ENCODE results near the gene TXNDC8. TPM values are rescaled to one million over a fixed set of nuclear protein-coding genes. Genes with fewer than 3 reads are reported as not detected.

The TXNDC8 gene
- total and polyA plus RNA-seq, 12 donors, result not detected

Other genes starting within 250 kb of the TXNDC8 start
- not detected for gene C9orf152, start 129.7 kb downstream of the TXNDC8 start, total RNA-seq
- not detected for gene C9orf152, start 129.7 kb downstream of the TXNDC8 start, polyA plus RNA-seq
- gene TXN, start 81.4 kb downstream of the TXNDC8 start, total RNA-seq, result 100 to 1,000 TPM in 1 of 10 donors, 10 to 100 TPM in 9; 50.7 to 113 (median 56.1) TPM
- gene TXN, start 81.4 kb downstream of the TXNDC8 start, polyA plus RNA-seq, result 100 to 1,000 TPM; 108 to 134 TPM
- gene SVEP1, start 241.9 kb upstream of the TXNDC8 start, total RNA-seq, result 10 to 100 TPM in 2 of 10 donors, 1 to 10 TPM in 8; 3.7 to 16.4 (median 7.2) TPM
- gene SVEP1, start 241.9 kb upstream of the TXNDC8 start, polyA plus RNA-seq, result under 1 TPM; 0.66 to 0.83 TPM